H1 (cell line): ENCODE data around the gene TNNI2. TPM values are rescaled to one million over a fixed set of nuclear protein-coding genes. Genes with fewer than 3 reads are reported as not detected.

ENCODE experiments used
- CTCF ChIA-PET: fragments of 300-600 bp; sonication (Branson Sonifier 250); formaldehyde crosslinking; loops from one replicate; lab custom pipeline; 2021; ENCODE audit not compliant: partially characterized antibody; lab: Charles Lee
- POLR2A ChIA-PET: fragments of 300-600 bp; sonication (Branson Sonifier 250); formaldehyde crosslinking; loops from one replicate; lab custom pipeline; 2021; ENCODE audit warnings: inconsistent platforms; ENCODE audit not compliant: partially characterized antibody; lab: Charles Lee
- DNase-seq, 2 experiments: peaks; one replicate each; pipeline versions ENCODE4 v3.0.0 to v3.0.0-alpha.2; 2010 to 2022; ENCODE audit warnings: low spot score in 2 of 2, low read depth in 1 of 2, mixed read lengths in 1 of 2
- FAIRE-seq: peaks from 2 replicates; lab custom pipeline; 2011; peaks lifted over from hg19 to GRCh38; lab: Jason Lieb, UNC
- H2AFZ ChIP-seq: 2 replicates; pipeline ENCODE4 v1.8.1; 2012; ENCODE audit warnings: low read length, inconsistent platforms
- H2AK5ac ChIP-seq: 2 replicates; pipeline ENCODE4 v1.6.1; 2013; ENCODE audit warnings: low read depth, low read length
- H2BK120ac ChIP-seq: replicated peaks from 2 replicates; pipeline ENCODE3; 2013; ENCODE audit warnings: low read depth, low read length, inconsistent platforms
- H2BK12ac ChIP-seq: 2 replicates; pipeline ENCODE4 v1.6.1; 2013; ENCODE audit warnings: low read depth, low read length
- H2BK15ac ChIP-seq: 2 replicates; pipeline ENCODE4 v1.6.1; 2013; ENCODE audit warnings: low read length
- H2BK20ac ChIP-seq: 2 replicates; pipeline ENCODE4 v1.6.1; 2013; ENCODE audit warnings: low read length
- H2BK5ac ChIP-seq: 2 replicates; pipeline ENCODE4 v1.6.1; 2013; ENCODE audit warnings: low read depth, low read length
- H3K14ac ChIP-seq: 2 replicates; pipeline ENCODE4 v1.6.1; 2013; ENCODE audit warnings: inconsistent platforms; ENCODE audit not compliant: insufficient read length
- H3K18ac ChIP-seq: 2 replicates; pipeline ENCODE4 v1.6.1; 2013; ENCODE audit warnings: low read length; ENCODE audit errors: extremely low read depth
- H3K23ac ChIP-seq: 2 replicates; pipeline ENCODE4 v1.6.1; 2013; ENCODE audit warnings: inconsistent platforms; ENCODE audit not compliant: insufficient read length
- H3K23me2 ChIP-seq: 2 replicates; pipeline ENCODE4 v1.6.1; 2013; ENCODE audit warnings: low read depth, low read length
- H3K27ac ChIP-seq: 2 replicates; pipeline ENCODE4 v1.6.1; 2011; ENCODE audit warnings: low read depth, low read length, inconsistent platforms
- H3K27me3 ChIP-seq, 4 experiments: replicated peaks in 1 of 4; 1 replicate in 1 of 4; 2 replicates in 3 of 4; pipeline versions ENCODE4 v1.6.1 to v1.8.1; 2011 to 2013; ENCODE audit warnings: low read length in 3 of 4, mild to moderate bottlenecking in 3 of 4, inconsistent platforms in 2 of 4, mixed read lengths in 2 of 4, moderate library complexity in 1 of 4; ENCODE audit not compliant: control insufficient read depth in 3 of 4, insufficient read depth in 3 of 4; ENCODE audit errors: extremely low read depth in 1 of 4
- H3K36me3 ChIP-seq, 4 experiments: 2 replicates each; pipeline versions ENCODE4 v1.6.1 to v1.8.1; 2011 to 2013; ENCODE audit warnings: mild to moderate bottlenecking in 4 of 4, low read length in 3 of 4, moderate library complexity in 2 of 4, control low read depth in 1 of 4, inconsistent platforms in 1 of 4; ENCODE audit not compliant: insufficient read depth in 4 of 4, control insufficient read depth in 2 of 4
- H3K4ac ChIP-seq: replicated peaks from 2 replicates; pipeline ENCODE3; 2013; ENCODE audit warnings: low read length, low read depth, mixed read lengths, inconsistent platforms; ENCODE audit not compliant: insufficient read length
- H3K4me1 ChIP-seq, 4 experiments: replicated peaks in 1 of 4; 1 replicate in 1 of 4; 2 replicates in 3 of 4; pipeline versions ENCODE4 v1.6.1 to v1.8.1; 2011 to 2013; ENCODE audit warnings: low read length in 3 of 4, inconsistent platforms in 2 of 4, mixed read lengths in 1 of 4; ENCODE audit not compliant: insufficient read depth in 4 of 4, control insufficient read depth in 3 of 4
- H3K4me2 ChIP-seq, 2 experiments: 2 replicates each; pipeline versions ENCODE4 v1.6.1 to v1.8.1; 2011 to 2013; ENCODE audit warnings: low read depth in 2 of 2, low read length in 2 of 2, control low read depth in 1 of 2, inconsistent platforms in 1 of 2, mild to moderate bottlenecking in 1 of 2; ENCODE audit not compliant: insufficient read depth in 1 of 2
- H3K4me3 ChIP-seq, 4 experiments: fragments of 200-600, 300-600 bp in 1 of 4; sonication (generic), shearing (Covaris generic), sonication (Bioruptor Twin) in 1 of 4; 2 replicates each; pipeline versions ENCODE4 v1.5.1 to v1.8.1; 2011 to 2016; ENCODE audit warnings: low read length in 4 of 4, low read depth in 3 of 4, control low read depth in 2 of 4, inconsistent platforms in 2 of 4, mild to moderate bottlenecking in 2 of 4, mixed read lengths in 1 of 4, moderate library complexity in 1 of 4; ENCODE audit not compliant: insufficient read depth in 2 of 4; ENCODE audit errors: extremely low read depth in 1 of 4
- H3K56ac ChIP-seq: replicated peaks from 2 replicates; pipeline ENCODE3; 2013; ENCODE audit warnings: low read depth, mild to moderate bottlenecking, mixed read lengths, low read length, inconsistent platforms; ENCODE audit not compliant: insufficient read length
- H3K79me1 ChIP-seq: 2 replicates; pipeline ENCODE4 v1.6.1; 2013; ENCODE audit warnings: low read depth, low read length, control low read depth
- H3K79me2 ChIP-seq, 2 experiments: 2 replicates each; pipeline versions ENCODE4 v1.6.1 to v1.8.1; 2012 to 2013; ENCODE audit warnings: low read length in 2 of 2, mild to moderate bottlenecking in 2 of 2, inconsistent platforms in 1 of 2; ENCODE audit not compliant: insufficient read depth in 2 of 2, control insufficient read depth in 1 of 2
- H3K9ac ChIP-seq, 4 experiments: replicated peaks in 1 of 4; 1 replicate in 1 of 4; 2 replicates in 3 of 4; pipeline versions ENCODE4 v1.6.1 to v1.8.1; 2011 to 2013; ENCODE audit warnings: low read depth in 3 of 4, low read length in 3 of 4, control low read depth in 2 of 4, mild to moderate bottlenecking in 2 of 4, moderate library complexity in 2 of 4, inconsistent platforms in 1 of 4; ENCODE audit errors: extremely low read depth in 1 of 4
- H3K9me3 ChIP-seq, 2 experiments: 2 replicates each; pipeline versions ENCODE4 v1.6.1 to v1.8.1; 2012 to 2013; ENCODE audit warnings: mild to moderate bottlenecking in 2 of 2, moderate library complexity in 2 of 2, control low read depth in 1 of 2, inconsistent platforms in 1 of 2, low read depth in 1 of 2, low read length in 1 of 2, mixed read lengths in 1 of 2; ENCODE audit not compliant: insufficient read depth in 2 of 2
- H4K20me1 ChIP-seq, 2 experiments: replicated peaks in 1 of 2; 2 replicates each; pipeline versions ENCODE3 to v1.8.1; 2011 to 2013; ENCODE audit warnings: inconsistent platforms in 2 of 2, low read length in 2 of 2, mild to moderate bottlenecking in 1 of 2; ENCODE audit not compliant: insufficient read depth in 2 of 2, control insufficient read depth in 1 of 2
- H4K5ac ChIP-seq: 2 replicates; pipeline ENCODE4 v1.6.1; 2013; ENCODE audit warnings: low read length, low read depth, mixed read lengths, inconsistent platforms; ENCODE audit not compliant: insufficient read length
- H4K8ac ChIP-seq: 2 replicates; pipeline ENCODE4 v1.8.0; 2013; ENCODE audit warnings: mild to moderate bottlenecking, moderate library complexity, low read length, inconsistent platforms; ENCODE audit not compliant: insufficient read depth; ENCODE audit errors: extremely low read depth
- H4K91ac ChIP-seq: replicated peaks from 2 replicates; pipeline ENCODE3; 2013; ENCODE audit warnings: low read length, mixed read lengths, inconsistent platforms; ENCODE audit not compliant: insufficient read length
- CEBPB ChIP-seq: IDR thresholded peaks from 2 replicates; pipeline ENCODE4 v1.6.1; 2012; ENCODE audit warnings: low read depth, low read length
- CTBP2 ChIP-seq: IDR thresholded peaks from 2 replicates; pipeline ENCODE4 v1.7.0; 2011; ENCODE audit warnings: borderline replicate concordance, mild to moderate bottlenecking, moderate library complexity, mixed read lengths, low read length; ENCODE audit not compliant: insufficient read depth, insufficient read length
- EP300 ChIP-seq, 2 experiments: IDR thresholded peaks; 1 replicate in 1 of 2; 2 replicates in 1 of 2; pipeline ENCODE4 v1.6.1; 2011 to 2012; ENCODE audit warnings: low read depth in 2 of 2, low read length in 2 of 2, mild to moderate bottlenecking in 2 of 2, borderline replicate concordance in 1 of 2, inconsistent platforms in 1 of 2, moderate library complexity in 1 of 2
- GTF2F1 ChIP-seq: IDR thresholded peaks from 2 replicates; pipeline ENCODE4 v1.6.1; 2012; ENCODE audit warnings: low read depth, low read length, improper control_type of control experiment, borderline replicate concordance
- KDM1A ChIP-seq: fragments of 200-600, 300-600 bp; sonication (generic); IDR thresholded peaks from 2 replicates; pipeline ENCODE4 v1.7.1; 2016; ENCODE audit warnings: mild to moderate bottlenecking, low read length, borderline replicate concordance
- NRF1 ChIP-seq: IDR thresholded peaks from 2 replicates; pipeline ENCODE4 v1.6.1; 2011; ENCODE audit warnings: mild to moderate bottlenecking, low read depth, low read length, improper control_type of control experiment
- TBP ChIP-seq: IDR thresholded peaks from 2 replicates; pipeline ENCODE4 v1.6.1; 2011; ENCODE audit warnings: low read depth, low read length, improper control_type of control experiment
- TCF12 ChIP-seq: IDR thresholded peaks from 2 replicates; pipeline ENCODE4 v1.6.1; 2011; ENCODE audit warnings: low read depth, mild to moderate bottlenecking, low read length
- ZNF274 ChIP-seq: IDR thresholded peaks from 2 replicates; pipeline ENCODE4 v1.7.0; 2012; ENCODE audit warnings: low read length, borderline replicate concordance; ENCODE audit errors: extremely low read depth
- WGBS, 2 experiments: shearing (Covaris generic) in 1 of 2; methylation state at CpG; one replicate each; pipeline versions ENCODE4 v1.1.6 to v1.1.7; 2013 to 2015; ENCODE audit warnings: low lambda C conversion rate in 2 of 2, mixed read lengths in 2 of 2, inconsistent platforms in 1 of 2, low coverage in 1 of 2, missing lambda C conversion rate in 1 of 2; ENCODE audit not compliant: insufficient replicate concordance in 2 of 2, insufficient coverage in 1 of 2, insufficient read length in 1 of 2; ENCODE audit errors: extremely low coverage in 1 of 2, missing lambda C conversion rate in 1 of 2; 5-methylcytosine and 5-hydroxymethylcytosine counted together
- polyA plus RNA-seq, 7 experiments: library from polyadenylated mRNA; depleted of rRNA in 3 of 7; stranded (reverse) in 5 of 7; unstranded in 2 of 7; fragments of >200 nt in 5 of 7; fragments of 200-250 nt in 2 of 7; gene quantifications; 1 replicate in 5 of 7; 2 replicates in 1 of 7; 4 replicates in 1 of 7; pipeline versions ENCODE4 v1.2.1 to v1.2.3, GENCODE V29; 2011 to 2013; ENCODE audit warnings: missing spikeins in 2 of 7, mixed read lengths in 2 of 7
- total RNA-seq: library from RNA; stranded (reverse); fragmentation: NEBNext Ultra II Directional; extraction: Animal tissue kit (Norgen Biotek cat#: 25700); gene quantifications from 2 replicates; pipeline ENCODE4 v1.2.1, GENCODE V29; 2021

Gene TNNI2
- total and polyA plus RNA-seq, 2 of the 8 experiments (the other 6 are each of a cell fraction or from before 2014, with no cell fraction given): not detected

GRCh38 chr11:1815311-1815710, 23.5 kb upstream of the TNNI2 start:
- TF ChIP-seq ZNF274 (no peak), EP300 (IDR thresholded peaks at IDR 0.05; ENCODE audit: borderline replicate concordance in 1 of 2, low read depth in 2 of 2, low read length in 2 of 2) (no peak), GTF2F1 (no peak), TBP (no peak), CTBP2 (no peak), KDM1A (no peak), TCF12 (no peak), CEBPB (no peak), NRF1 (no peak)
- TF ChIP-seq, all 59 proteins: peak for 0
- Histone ChIP-seq H2BK5ac (no peak overlapping the region), H2AFZ (no peak overlapping the region), H3K14ac (no peak overlapping the region), H3K23ac (no peak overlapping the region), H3K9ac (no peak overlapping the region), H3K79me2 (no peaks in the 10 kb centered on the region), H2BK120ac (no peak overlapping the region), H3K9me3 (peaks cover 0 to 8% of the 10 kb centered on the region in 2 experiments; a peak in 1 of 4 replicates), H3K4me1 (no peaks in the 10 kb centered on the region), H2AK5ac (no peak overlapping the region), H3K79me1 (no peaks in the 10 kb centered on the region), H3K36me3 (no peaks in the 10 kb centered on the region), H3K18ac (no peak overlapping the region), H2BK15ac (no peak overlapping the region), H4K91ac (no peak overlapping the region), H2BK20ac (no peak overlapping the region), H3K4me3 (no peak overlapping the region), H3K4ac (no peak overlapping the region), H4K20me1 (no peaks in the 10 kb centered on the region), H3K4me2 (no peak overlapping the region), H3K56ac (no peak overlapping the region), H3K27ac (no peak overlapping the region), H4K5ac (no peak overlapping the region), H4K8ac (no peak overlapping the region), H2BK12ac (no peak overlapping the region), H3K23me2 (no peaks in the 10 kb centered on the region), H3K27me3 (no peaks in the 10 kb centered on the region; a peak in 1 of 7 replicates)
- 80% methylated on average over 6 of the region's 8 CpGs; no CpG with 5 or more reads in 1 of the 2 experiments for WGBS, 2 experiments
- ChIA-PET CTCF (interaction anchor here (1.3 to 4.0 kb wide), 8 partner anchors 9 to 335 kb away, joined by 3 to 18 read pairs (median 8); no protein-coding TSS in a partner anchor), POLR2A (no interaction called here)
- DNase-seq (no peak), FAIRE-seq (no peak)
